H1 (cell line): ENCODE data around the gene GDAP2. TPM values are rescaled to one million over a fixed set of nuclear protein-coding genes. Genes with fewer than 3 reads are reported as not detected.

Source experiments
- CTCF ChIA-PET: fragments of 300-600 bp; sonication (Branson Sonifier 250); formaldehyde crosslinking; loops from one replicate; lab custom pipeline; 2021; ENCODE audit not compliant: partially characterized antibody; lab: Charles Lee
- POLR2A ChIA-PET: fragments of 300-600 bp; sonication (Branson Sonifier 250); formaldehyde crosslinking; loops from one replicate; lab custom pipeline; 2021; ENCODE audit warnings: inconsistent platforms; ENCODE audit not compliant: partially characterized antibody; lab: Charles Lee
- DNase-seq, 2 experiments: peaks; one replicate each; pipeline versions ENCODE4 v3.0.0 to v3.0.0-alpha.2; 2010 to 2022; ENCODE audit warnings: low spot score in 2 of 2, low read depth in 1 of 2, mixed read lengths in 1 of 2
- FAIRE-seq: peaks from 2 replicates; lab custom pipeline; 2011; peaks lifted over from hg19 to GRCh38; lab: Jason Lieb, UNC
- H2AFZ ChIP-seq: 2 replicates; pipeline ENCODE4 v1.8.1; 2012; ENCODE audit warnings: low read length, inconsistent platforms
- H2AK5ac ChIP-seq: 2 replicates; pipeline ENCODE4 v1.6.1; 2013; ENCODE audit warnings: low read depth, low read length
- H2BK120ac ChIP-seq: replicated peaks from 2 replicates; pipeline ENCODE3; 2013; ENCODE audit warnings: low read depth, low read length, inconsistent platforms
- H2BK12ac ChIP-seq: 2 replicates; pipeline ENCODE4 v1.6.1; 2013; ENCODE audit warnings: low read depth, low read length
- H2BK15ac ChIP-seq: 2 replicates; pipeline ENCODE4 v1.6.1; 2013; ENCODE audit warnings: low read length
- H2BK20ac ChIP-seq: 2 replicates; pipeline ENCODE4 v1.6.1; 2013; ENCODE audit warnings: low read length
- H2BK5ac ChIP-seq: 2 replicates; pipeline ENCODE4 v1.6.1; 2013; ENCODE audit warnings: low read depth, low read length
- H3K14ac ChIP-seq: 2 replicates; pipeline ENCODE4 v1.6.1; 2013; ENCODE audit warnings: inconsistent platforms; ENCODE audit not compliant: insufficient read length
- H3K18ac ChIP-seq: 2 replicates; pipeline ENCODE4 v1.6.1; 2013; ENCODE audit warnings: low read length; ENCODE audit errors: extremely low read depth
- H3K23ac ChIP-seq: 2 replicates; pipeline ENCODE4 v1.6.1; 2013; ENCODE audit warnings: inconsistent platforms; ENCODE audit not compliant: insufficient read length
- H3K23me2 ChIP-seq: 2 replicates; pipeline ENCODE4 v1.6.1; 2013; ENCODE audit warnings: low read depth, low read length
- H3K27ac ChIP-seq: 2 replicates; pipeline ENCODE4 v1.6.1; 2011; ENCODE audit warnings: low read depth, low read length, inconsistent platforms
- H3K27me3 ChIP-seq, 4 experiments: replicated peaks in 1 of 4; 1 replicate in 1 of 4; 2 replicates in 3 of 4; pipeline versions ENCODE4 v1.6.1 to v1.8.1; 2011 to 2013; ENCODE audit warnings: low read length in 3 of 4, mild to moderate bottlenecking in 3 of 4, inconsistent platforms in 2 of 4, mixed read lengths in 2 of 4, moderate library complexity in 1 of 4; ENCODE audit not compliant: control insufficient read depth in 3 of 4, insufficient read depth in 3 of 4; ENCODE audit errors: extremely low read depth in 1 of 4
- H3K36me3 ChIP-seq, 4 experiments: 2 replicates each; pipeline versions ENCODE4 v1.6.1 to v1.8.1; 2011 to 2013; ENCODE audit warnings: mild to moderate bottlenecking in 4 of 4, low read length in 3 of 4, moderate library complexity in 2 of 4, control low read depth in 1 of 4, inconsistent platforms in 1 of 4; ENCODE audit not compliant: insufficient read depth in 4 of 4, control insufficient read depth in 2 of 4
- H3K4ac ChIP-seq: replicated peaks from 2 replicates; pipeline ENCODE3; 2013; ENCODE audit warnings: low read length, low read depth, mixed read lengths, inconsistent platforms; ENCODE audit not compliant: insufficient read length
- H3K4me1 ChIP-seq, 4 experiments: replicated peaks in 1 of 4; 1 replicate in 1 of 4; 2 replicates in 3 of 4; pipeline versions ENCODE4 v1.6.1 to v1.8.1; 2011 to 2013; ENCODE audit warnings: low read length in 3 of 4, inconsistent platforms in 2 of 4, mixed read lengths in 1 of 4; ENCODE audit not compliant: insufficient read depth in 4 of 4, control insufficient read depth in 3 of 4
- H3K4me2 ChIP-seq, 2 experiments: 2 replicates each; pipeline versions ENCODE4 v1.6.1 to v1.8.1; 2011 to 2013; ENCODE audit warnings: low read depth in 2 of 2, low read length in 2 of 2, control low read depth in 1 of 2, inconsistent platforms in 1 of 2, mild to moderate bottlenecking in 1 of 2; ENCODE audit not compliant: insufficient read depth in 1 of 2
- H3K4me3 ChIP-seq, 4 experiments: fragments of 200-600, 300-600 bp in 1 of 4; sonication (generic), shearing (Covaris generic), sonication (Bioruptor Twin) in 1 of 4; 2 replicates each; pipeline versions ENCODE4 v1.5.1 to v1.8.1; 2011 to 2016; ENCODE audit warnings: low read length in 4 of 4, low read depth in 3 of 4, control low read depth in 2 of 4, inconsistent platforms in 2 of 4, mild to moderate bottlenecking in 2 of 4, mixed read lengths in 1 of 4, moderate library complexity in 1 of 4; ENCODE audit not compliant: insufficient read depth in 2 of 4; ENCODE audit errors: extremely low read depth in 1 of 4
- H3K56ac ChIP-seq: replicated peaks from 2 replicates; pipeline ENCODE3; 2013; ENCODE audit warnings: low read depth, mild to moderate bottlenecking, mixed read lengths, low read length, inconsistent platforms; ENCODE audit not compliant: insufficient read length
- H3K79me1 ChIP-seq: 2 replicates; pipeline ENCODE4 v1.6.1; 2013; ENCODE audit warnings: low read depth, low read length, control low read depth
- H3K79me2 ChIP-seq, 2 experiments: 2 replicates each; pipeline versions ENCODE4 v1.6.1 to v1.8.1; 2012 to 2013; ENCODE audit warnings: low read length in 2 of 2, mild to moderate bottlenecking in 2 of 2, inconsistent platforms in 1 of 2; ENCODE audit not compliant: insufficient read depth in 2 of 2, control insufficient read depth in 1 of 2
- H3K9ac ChIP-seq, 4 experiments: replicated peaks in 1 of 4; 1 replicate in 1 of 4; 2 replicates in 3 of 4; pipeline versions ENCODE4 v1.6.1 to v1.8.1; 2011 to 2013; ENCODE audit warnings: low read depth in 3 of 4, low read length in 3 of 4, control low read depth in 2 of 4, mild to moderate bottlenecking in 2 of 4, moderate library complexity in 2 of 4, inconsistent platforms in 1 of 4; ENCODE audit errors: extremely low read depth in 1 of 4
- H3K9me3 ChIP-seq, 2 experiments: 2 replicates each; pipeline versions ENCODE4 v1.6.1 to v1.8.1; 2012 to 2013; ENCODE audit warnings: mild to moderate bottlenecking in 2 of 2, moderate library complexity in 2 of 2, control low read depth in 1 of 2, inconsistent platforms in 1 of 2, low read depth in 1 of 2, low read length in 1 of 2, mixed read lengths in 1 of 2; ENCODE audit not compliant: insufficient read depth in 2 of 2
- H4K20me1 ChIP-seq, 2 experiments: replicated peaks in 1 of 2; 2 replicates each; pipeline versions ENCODE3 to v1.8.1; 2011 to 2013; ENCODE audit warnings: inconsistent platforms in 2 of 2, low read length in 2 of 2, mild to moderate bottlenecking in 1 of 2; ENCODE audit not compliant: insufficient read depth in 2 of 2, control insufficient read depth in 1 of 2
- H4K5ac ChIP-seq: 2 replicates; pipeline ENCODE4 v1.6.1; 2013; ENCODE audit warnings: low read length, low read depth, mixed read lengths, inconsistent platforms; ENCODE audit not compliant: insufficient read length
- H4K8ac ChIP-seq: 2 replicates; pipeline ENCODE4 v1.8.0; 2013; ENCODE audit warnings: mild to moderate bottlenecking, moderate library complexity, low read length, inconsistent platforms; ENCODE audit not compliant: insufficient read depth; ENCODE audit errors: extremely low read depth
- H4K91ac ChIP-seq: replicated peaks from 2 replicates; pipeline ENCODE3; 2013; ENCODE audit warnings: low read length, mixed read lengths, inconsistent platforms; ENCODE audit not compliant: insufficient read length
- EGR1 ChIP-seq: IDR thresholded peaks from 2 replicates; pipeline ENCODE4 v1.6.1; 2011; ENCODE audit warnings: low read depth, low read length, borderline replicate concordance
- NANOG ChIP-seq: IDR thresholded peaks from 2 replicates; pipeline ENCODE4 v1.6.1; 2011; ENCODE audit warnings: low read length, low read depth, mild to moderate bottlenecking, inconsistent platforms; ENCODE audit not compliant: insufficient read depth, poor library complexity, severe bottlenecking
- TBP ChIP-seq: IDR thresholded peaks from 2 replicates; pipeline ENCODE4 v1.6.1; 2011; ENCODE audit warnings: low read depth, low read length, improper control_type of control experiment
- WGBS, 2 experiments: shearing (Covaris generic) in 1 of 2; methylation state at CpG; one replicate each; pipeline versions ENCODE4 v1.1.6 to v1.1.7; 2013 to 2015; ENCODE audit warnings: low lambda C conversion rate in 2 of 2, mixed read lengths in 2 of 2, inconsistent platforms in 1 of 2, low coverage in 1 of 2, missing lambda C conversion rate in 1 of 2; ENCODE audit not compliant: insufficient replicate concordance in 2 of 2, insufficient coverage in 1 of 2, insufficient read length in 1 of 2; ENCODE audit errors: extremely low coverage in 1 of 2, missing lambda C conversion rate in 1 of 2; 5-methylcytosine and 5-hydroxymethylcytosine counted together
- polyA plus RNA-seq, 7 experiments: library from polyadenylated mRNA; depleted of rRNA in 3 of 7; stranded (reverse) in 5 of 7; unstranded in 2 of 7; fragments of >200 nt in 5 of 7; fragments of 200-250 nt in 2 of 7; gene quantifications; 1 replicate in 5 of 7; 2 replicates in 1 of 7; 4 replicates in 1 of 7; pipeline versions ENCODE4 v1.2.1 to v1.2.3, GENCODE V29; 2011 to 2013; ENCODE audit warnings: missing spikeins in 2 of 7, mixed read lengths in 2 of 7
- total RNA-seq: library from RNA; stranded (reverse); fragmentation: NEBNext Ultra II Directional; extraction: Animal tissue kit (Norgen Biotek cat#: 25700); gene quantifications from 2 replicates; pipeline ENCODE4 v1.2.1, GENCODE V29; 2021

The GDAP2 gene
- total and polyA plus RNA-seq, 2 of the 8 experiments (the other 6 are each of a cell fraction or from before 2014, with no cell fraction given) = 8.6 to 27.8 TPM

GRCh38 chr1:117970252-117970651 is 40.8 kb upstream of the GDAP2 start:
- Histone ChIP-seq H4K91ac (no peak overlapping the region), H3K27ac (no peak overlapping the region), H4K8ac (no peak overlapping the region), H3K23ac (no peak overlapping the region), H4K5ac (no peak overlapping the region), H3K56ac (no peak overlapping the region), H3K9ac (no peak overlapping the region), H2BK5ac (no peak overlapping the region), H3K79me1 (no peaks in the 10 kb centered on the region), H3K18ac (no peak overlapping the region), H3K4me1 (peaks cover 0 to 5% (median 1%) of the 10 kb centered on the region in 4 experiments; a peak in 4 of 7 replicates), H2BK15ac (no peak overlapping the region), H2BK120ac (no peak overlapping the region), H3K36me3 (no peaks in the 10 kb centered on the region), H3K23me2 (no peaks in the 10 kb centered on the region), H4K20me1 (no peaks in the 10 kb centered on the region), H2BK20ac (no peak overlapping the region), H3K79me2 (no peaks in the 10 kb centered on the region), H3K27me3 (no peaks in the 10 kb centered on the region), H3K14ac (no peak overlapping the region), H2AK5ac (no peak overlapping the region), H3K4me3 (no peak overlapping the region), H2BK12ac (no peak overlapping the region), H3K4me2 (no peak overlapping the region), H3K9me3 (no peaks in the 10 kb centered on the region), H3K4ac (no peak overlapping the region), H2AFZ (no peak overlapping the region)
- WGBS, 2 experiments = 92% methylated on average over 9 of the region's 9 CpGs; no CpG with 5 or more reads in 1 of the 2 experiments
- DNase-seq (no peak), FAIRE-seq (no peak)
- CTCF ChIA-PET = no interaction called here
- POLR2A ChIA-PET = no interaction called here
- TF ChIP-seq TBP (no peak), EGR1 (no peak), NANOG (no peak)
